RPMI8226 (cell line): ENCODE measurements around the gene AXIN1.

Experiments used
- DNase-seq: peaks from one replicate; pipeline ENCODE4 v3.0.0-alpha.2; 2015

The AXIN1 gene

DNA sequence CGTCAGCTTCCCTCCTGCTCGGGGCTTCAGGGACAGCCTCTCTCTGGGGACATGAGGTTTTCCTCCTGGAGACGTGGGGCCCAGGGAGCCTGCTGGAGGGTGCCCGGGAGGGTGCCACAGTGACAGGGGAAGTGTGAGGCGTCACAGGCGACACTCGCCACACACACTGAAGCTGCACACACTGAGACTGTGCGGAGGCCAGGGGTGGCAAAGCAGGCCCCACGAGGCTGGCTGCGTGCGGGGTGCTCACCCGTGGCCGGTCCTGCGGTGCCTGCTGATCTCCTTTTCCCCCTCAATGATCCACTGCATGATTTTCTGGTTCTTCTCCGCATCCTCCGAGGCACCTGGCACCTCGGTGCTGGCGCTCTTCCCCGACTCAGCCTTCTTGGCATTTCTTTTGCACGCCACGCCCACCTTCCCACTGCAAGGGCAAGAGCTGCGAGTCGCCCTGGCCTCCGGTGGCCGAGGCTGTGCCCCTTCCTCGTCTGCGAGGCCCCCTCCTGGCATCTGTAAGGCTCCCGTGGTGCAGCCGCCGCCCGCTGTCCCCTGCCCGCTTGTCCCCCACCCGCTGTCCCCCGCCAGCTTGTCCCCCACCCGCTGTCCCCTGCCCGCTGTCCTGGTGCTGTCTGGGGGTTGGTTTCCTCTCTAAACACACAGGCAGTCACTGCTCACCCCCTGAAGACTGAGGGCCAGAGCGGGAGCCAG is 55.6 kb downstream of the AXIN1 start:
- no peak for DNase-seq

DNA sequence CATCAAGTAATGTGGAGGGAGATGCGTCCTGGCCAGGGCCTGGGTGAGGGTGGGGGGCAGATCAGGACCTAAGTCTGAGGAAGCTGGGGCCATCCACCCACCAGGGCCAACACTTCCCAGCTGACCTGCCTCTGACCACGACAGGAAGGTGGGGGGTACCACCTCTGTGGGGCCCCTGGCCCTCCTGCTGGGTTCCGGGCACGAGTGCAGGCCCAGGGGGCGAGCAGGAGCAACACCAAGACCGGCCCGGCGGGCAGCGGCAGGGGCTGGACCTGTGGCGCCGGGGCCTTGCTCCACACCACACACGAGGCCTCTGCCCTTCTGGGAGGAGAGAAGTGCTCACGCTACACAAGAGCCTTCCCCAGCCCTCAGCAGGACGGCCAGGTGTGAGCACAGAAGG is 56.2 kb downstream of the AXIN1 start:
- DNase-seq = no peak

DNA sequence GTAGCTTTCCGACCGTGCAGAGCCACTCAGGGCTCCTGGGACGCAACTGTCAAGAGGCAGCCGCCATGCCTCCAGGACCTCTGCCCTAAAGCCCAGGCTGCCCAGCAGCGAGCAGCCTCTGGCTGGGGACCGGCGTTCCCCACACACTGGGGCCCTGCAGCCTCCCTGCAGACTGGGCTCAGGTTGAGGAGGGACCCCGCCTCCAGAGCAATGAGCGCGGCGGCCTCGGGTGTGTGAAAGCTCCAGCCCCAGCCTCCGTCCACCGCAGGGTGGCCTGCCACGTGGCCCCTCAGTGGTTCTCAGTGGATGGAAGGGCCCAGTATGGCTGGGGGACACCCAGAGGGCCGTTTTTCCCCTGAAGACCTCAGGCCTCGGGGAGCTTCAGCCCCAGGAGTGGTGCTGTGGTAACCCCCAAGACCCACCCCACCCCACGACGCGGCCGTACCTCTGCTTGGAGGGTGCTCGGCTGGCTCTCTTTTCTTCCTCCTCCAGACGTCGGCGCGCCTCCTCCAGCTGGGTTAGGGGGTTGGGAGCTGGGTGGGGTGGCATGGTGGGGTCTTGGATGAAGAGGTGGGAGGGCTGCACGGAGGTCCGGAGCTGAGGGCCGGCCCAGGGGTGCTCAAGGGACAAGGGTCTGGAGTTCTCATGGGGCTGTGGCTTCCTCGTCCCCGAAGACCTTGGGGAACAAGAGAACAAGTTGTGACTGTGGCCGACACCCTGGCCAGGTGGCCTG is 59.3 kb downstream of the AXIN1 start:
- no peak for DNase-seq

DNA sequence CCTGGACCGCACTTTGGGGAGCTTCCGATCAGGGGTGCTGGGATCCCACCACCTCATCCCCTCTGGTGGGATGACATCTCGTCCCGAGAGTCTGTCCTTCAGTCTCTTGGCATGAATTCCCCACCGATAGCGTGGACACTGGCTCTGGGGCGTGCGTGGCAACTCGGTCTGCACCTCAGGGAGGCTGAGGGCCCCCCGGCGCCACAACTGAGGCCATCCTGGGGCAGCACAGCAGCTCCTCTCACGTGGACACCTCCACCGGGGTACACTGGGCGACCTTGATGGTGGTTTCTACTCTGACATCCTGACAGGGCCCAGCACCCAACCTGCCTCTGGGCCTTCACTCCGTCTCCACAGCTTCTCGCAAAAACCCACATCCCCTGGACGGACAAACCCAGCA is 61.0 kb downstream of the AXIN1 start:
- DNase-seq = no peak

DNA sequence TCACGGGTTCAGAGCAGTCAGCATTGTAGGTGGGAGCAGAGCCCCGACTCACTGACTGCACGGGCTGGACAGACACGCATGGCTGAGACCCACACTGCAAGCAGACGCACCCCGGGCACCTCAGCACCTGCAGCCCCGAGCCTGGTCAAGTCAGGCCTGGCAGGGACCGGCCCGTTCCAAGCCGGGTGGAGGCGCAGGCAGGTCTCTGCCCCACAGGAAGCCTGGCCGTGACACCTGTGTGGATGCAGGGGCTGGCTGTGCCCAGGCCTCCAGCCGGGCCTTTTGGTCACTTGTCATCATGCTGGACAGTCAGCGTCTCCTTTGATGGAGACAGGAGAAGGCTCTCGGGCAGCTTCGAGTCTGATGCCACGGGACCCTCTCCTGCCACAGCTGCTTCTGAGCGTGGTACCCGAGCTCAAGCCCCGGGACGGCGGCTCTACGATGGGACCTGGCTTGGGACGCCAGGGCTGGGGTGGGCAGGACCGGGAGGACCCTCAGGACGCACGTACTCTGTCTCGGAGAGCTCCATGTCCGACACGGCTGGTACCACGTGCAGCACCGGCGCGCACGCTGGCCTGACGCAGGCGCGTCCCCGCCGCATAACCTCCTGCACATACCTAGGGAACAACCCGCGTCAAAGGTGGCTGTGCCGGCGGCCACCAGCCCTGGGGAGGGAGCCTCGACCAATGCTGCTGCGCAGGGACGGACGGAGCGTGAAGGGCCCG is 61.7 kb downstream of the AXIN1 start:
- DNase-seq = no peak

DNA sequence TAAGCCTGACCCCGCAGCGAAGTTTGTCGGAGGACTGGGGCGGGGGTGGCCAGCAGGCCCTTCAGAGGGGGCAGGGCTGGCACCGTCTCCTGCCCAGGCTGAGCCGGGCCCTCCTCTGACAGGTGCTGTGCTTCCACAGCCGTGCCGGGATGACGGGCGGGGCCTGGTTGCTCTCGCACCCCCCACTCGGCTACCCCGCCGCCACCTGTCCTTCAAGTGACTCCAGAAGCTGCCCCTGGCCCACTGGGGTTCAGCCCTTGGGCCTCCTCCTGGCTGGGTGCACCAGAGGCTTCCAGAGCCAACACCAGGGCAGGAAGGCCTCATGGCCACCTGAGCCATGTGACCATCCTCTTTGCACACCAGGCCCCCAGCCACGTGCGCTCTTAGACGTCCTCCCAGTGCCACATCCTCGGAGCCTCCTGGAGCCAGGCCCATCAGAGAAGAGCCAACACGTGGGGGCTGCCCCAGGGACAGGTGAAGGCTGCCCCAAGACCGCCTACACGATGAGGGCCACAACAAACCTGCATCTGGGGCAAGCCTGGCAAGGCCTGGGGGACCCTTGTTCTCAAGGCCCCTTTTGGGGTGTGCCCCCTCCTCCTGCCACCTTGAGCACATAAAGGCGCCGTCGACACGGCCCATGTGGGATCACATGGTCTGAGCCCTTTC is 62.4 kb downstream of the AXIN1 start:
- no peak for DNase-seq

DNA sequence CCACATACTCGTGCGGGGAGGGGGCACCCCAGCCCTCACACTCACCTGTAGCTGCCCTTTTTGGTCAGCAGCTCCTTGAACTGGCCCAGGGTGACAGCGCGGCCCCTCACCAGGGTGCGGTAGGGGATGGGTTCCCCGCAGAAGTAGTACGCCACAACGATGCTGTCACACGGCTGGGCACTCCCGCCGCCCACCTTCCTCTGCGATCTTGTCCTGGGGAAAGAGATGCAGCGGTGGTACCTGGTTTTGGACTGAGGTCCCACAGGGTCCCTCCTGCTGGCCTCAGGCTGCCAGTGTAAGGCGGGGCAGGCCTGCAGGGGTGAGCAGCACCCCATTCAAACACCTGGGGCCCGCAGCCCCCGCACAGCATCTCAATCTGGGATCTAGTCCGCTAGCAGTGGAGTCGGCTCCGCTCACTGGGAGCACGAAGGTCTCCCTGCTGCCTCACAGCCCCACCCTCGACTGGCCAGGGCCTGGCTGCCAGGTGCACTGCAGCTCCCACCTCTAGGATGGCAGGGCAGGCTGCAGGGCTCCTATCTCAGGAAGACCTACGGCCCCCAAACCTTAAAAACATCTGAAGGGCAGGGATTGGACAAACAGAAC is 63.0 kb downstream of the AXIN1 start:
- DNase-seq = no peak

DNA sequence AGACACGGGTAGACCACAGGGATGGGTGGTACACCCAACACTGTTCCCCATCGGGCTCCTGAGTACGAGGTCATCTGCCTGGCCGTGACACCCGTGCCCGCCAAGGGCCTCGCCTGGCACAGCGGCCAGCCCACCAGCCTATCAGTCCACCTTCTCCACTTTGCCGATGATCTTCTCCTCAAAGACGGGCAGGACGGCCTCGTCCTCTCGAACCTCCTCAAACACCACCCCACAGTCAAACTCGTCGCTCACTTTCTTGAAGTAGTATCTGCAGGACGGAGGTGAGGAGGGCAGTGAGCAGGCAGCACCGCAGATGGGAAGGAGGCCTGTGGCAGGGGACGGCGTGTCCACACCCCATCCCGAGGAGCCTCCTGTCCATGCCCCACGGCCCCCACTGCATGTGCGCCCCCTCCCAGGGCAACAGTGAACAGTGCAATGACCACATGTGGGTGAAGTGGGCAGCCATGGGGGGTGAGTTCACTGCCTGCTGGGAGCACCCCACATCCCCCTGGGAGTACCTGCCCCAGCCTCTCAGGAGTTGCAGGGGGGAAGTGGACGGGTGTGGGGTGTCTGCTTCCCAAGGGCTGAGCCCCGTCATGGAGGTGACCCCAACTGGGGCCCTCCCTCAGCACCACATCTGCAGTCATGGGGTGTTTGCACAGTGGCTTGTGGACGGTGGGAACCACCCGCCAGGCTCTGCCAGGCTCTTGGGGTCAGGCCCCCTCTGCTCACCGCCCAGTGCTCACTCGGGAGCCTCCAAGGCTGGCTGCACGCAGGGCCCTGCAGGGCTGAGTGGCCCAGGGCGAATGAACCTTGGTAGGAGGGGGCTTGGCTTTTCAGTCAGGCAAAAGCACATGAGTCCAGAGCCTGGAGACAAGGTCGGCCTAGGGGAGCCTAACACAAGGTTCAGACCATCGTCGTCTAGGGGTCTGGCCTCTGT is 64.3 kb downstream of the AXIN1 start:
- no peak for DNase-seq

DNA sequence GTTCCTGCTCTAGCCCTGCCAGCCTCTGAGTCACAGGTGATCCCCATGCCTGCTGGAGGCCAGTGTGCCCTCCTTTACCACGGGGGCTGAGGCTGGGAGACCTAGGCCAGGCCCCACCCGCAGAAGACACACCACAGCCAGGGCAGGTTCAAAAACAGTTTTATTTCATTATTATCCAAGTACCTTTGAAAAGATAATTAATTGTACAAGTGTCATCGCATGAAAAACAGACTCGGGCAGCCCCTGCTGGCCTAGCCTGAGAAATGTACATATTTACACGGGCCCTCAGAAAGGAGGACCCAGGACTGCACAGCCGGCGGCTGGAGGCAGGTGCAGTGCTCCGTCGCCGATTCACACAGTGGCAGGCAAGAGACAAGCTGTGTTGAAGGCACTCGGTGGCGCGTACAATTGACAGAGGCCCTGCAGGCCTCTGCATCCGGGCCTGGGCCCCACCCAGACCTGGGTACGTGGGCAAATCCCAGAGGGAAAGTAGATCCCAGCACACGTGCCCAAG is 65.2 kb downstream of the AXIN1 start:
- DNase-seq = no peak

DNA sequence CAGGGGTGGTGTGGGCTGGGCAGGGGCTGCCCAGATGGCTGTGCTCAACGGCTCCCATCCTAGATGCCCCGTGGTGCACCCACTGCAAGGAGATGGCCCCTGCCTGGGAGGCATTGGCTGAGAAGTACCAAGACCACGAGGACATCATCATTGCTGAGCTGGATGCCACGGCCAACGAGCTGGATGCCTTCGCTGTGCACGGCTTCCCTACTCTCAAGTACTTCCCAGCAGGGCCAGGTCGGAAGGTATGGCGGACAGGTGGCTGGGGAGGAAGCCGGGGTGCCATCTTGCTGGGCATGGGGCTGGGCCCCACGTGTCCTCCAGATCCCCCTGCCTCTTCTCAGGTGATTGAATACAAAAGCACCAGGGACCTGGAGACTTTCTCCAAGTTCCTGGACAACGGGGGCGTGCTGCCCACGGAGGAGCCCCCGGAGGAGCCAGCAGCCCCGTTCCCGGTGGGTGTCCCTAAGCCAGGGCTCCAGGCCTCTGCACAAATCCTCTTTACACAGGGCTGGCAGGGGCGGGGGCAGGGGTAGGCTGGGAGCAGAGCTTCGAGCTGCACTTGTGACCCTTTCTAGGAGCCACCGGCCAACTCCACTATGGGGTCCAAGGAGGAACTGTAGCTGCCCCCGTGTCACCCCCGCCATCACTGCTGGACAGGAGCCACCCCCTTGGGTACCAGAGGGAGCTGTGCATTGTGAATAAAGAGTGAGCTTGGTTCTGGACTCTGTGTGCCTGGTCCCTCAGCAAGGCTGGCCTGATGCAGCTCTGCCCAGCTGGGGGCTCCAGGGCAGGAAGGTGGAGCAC is 65.8 kb downstream of the AXIN1 start:
- DNase-seq = no peak

DNA sequence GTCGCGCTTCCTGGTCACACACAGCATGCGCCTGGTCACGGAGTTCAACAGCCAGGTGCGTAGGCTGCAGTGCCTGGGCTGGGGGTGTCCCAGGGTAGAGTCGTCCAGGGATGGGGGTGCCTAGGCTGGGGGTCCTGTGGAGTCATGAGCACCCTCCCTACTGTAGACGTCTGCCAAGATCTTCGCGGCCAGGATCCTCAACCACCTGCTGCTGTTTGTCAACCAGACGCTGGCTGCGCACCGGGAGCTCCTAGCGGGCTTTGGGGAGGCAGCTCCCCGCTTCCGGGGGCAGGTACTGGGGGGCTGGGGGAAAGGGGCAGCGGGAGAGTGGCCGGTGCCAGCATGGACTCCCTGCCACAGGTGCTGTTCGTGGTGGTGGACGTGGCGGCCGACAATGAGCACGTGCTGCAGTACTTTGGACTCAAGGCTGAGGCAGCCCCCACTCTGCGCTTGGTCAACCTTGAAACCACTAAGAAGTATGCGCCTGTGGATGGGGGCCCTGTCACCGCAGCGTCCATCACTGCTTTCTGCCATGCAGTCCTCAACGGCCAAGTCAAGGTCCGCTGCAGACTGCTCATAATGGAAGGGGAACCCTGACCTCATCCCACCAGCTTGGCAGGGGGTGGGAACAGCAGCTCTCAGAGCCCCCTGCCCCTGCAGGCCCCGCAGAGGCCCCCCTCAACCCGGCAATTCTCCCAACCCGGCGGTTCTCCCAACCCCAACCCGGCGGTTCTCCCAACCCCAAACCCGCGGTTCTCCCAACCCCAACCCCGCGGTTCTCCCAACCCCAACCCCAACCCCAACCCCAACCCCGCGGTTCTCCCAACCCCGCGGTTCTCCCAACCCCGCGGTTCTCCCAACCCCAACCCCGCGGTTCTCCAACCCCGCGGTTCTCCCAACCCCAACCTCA is 67.1 kb downstream of the AXIN1 start:
- no peak for DNase-seq

DNA sequence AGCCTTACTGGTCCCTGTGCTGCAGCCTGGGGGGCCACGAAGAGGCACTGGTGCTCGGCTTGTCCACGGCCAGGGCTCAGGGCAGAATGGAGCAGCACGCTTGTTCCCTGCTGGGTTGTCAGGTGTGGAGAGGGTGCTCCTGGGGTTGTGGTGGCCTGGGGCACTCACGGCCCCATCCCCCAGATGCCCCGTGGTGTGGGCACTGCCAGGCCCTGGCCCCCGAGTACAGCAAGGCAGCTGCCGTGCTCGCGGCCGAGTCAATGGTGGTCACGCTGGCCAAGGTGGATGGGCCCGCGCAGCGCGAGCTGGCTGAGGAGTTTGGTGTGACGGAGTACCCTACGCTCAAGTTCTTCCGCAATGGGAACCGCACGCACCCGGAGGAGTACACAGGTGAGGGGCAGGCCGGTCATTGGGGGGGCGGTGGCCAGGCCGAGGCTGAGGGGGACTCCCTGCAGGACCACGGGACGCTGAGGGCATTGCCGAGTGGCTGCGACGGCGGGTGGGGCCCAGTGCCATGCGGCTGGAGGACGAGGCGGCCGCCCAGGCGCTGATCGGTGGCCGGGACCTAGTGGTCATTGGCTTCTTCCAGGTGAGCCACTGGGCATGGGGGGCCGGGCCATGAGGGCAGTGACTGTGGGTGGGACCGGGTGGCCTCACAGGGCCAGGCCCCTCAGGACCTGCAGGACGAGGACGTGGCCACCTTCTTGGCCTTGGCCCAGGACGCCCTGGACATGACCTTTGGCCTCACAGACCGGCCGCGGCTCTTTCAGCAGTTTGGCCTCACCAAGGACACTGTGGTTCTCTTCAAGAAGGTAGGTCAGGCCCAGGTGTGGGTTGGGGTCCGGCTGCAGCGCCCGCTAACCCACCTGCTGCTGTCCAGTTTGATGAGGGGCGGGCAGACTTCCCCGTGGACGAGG is 68.1 kb downstream of the AXIN1 start:
- no peak for DNase-seq

DNA sequence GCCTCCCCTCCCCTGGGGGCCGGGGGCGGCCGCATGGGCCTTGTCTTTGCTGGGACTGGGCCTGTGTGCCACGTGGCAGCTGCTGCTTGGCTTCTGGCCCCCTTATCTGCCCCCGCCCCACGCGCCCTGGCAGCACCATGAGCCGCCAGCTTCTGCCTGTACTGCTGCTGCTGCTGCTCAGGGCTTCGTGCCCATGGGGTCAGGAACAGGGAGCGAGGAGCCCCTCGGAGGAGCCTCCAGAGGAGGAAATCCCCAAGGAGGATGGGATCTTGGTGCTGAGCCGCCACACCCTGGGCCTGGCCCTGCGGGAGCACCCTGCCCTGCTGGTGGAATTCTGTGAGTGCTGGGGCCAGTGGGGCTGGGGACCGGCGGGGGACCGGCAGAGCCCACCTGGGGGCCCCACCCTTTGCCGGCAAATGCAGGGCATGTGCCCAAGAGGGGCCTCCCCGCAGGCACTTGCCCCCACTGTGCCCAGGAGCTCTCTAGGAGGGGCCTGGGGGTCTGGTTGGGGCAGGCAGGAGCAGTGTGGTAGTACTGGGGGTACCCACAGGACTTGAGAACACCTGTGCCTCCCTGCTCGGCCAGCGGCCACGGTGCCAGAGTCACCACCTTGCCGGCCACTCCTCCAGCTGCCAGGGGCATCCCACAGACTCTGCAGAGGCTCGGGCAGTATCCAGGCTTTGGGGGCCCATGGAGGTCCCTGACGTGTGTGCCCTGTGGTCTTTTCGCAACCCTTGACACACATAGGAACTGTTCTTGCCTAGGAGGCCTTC is 69.3 kb downstream of the AXIN1 start, which contains the start of gene PDIA2:
TSS of gene PDIA2 (plus strand) at position 132 of the 773 bp plus-strand sequence. CDS start at position 138, 6 bp downstream.
- no peak for DNase-seq

DNA sequence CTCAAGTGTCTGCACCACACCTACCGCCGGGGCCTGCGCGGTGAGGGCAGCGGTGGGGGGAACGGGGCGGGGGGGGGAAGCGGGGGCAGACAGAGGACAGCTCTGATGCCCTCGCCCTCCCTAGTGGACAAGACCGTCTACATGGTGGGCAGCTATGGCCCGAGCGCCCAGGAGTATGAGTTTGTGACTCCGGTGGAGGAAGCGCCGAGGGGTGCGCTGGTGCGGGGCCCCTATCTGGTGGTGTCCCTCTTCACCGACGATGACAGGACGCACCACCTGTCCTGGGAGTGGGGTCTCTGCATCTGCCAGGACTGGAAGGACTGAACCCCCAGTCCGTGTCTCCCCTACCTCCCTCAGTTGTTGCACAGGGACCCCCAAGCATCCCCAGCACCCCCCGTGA is 70.0 kb downstream of the AXIN1 start:
- DNase-seq = no peak

DNA sequence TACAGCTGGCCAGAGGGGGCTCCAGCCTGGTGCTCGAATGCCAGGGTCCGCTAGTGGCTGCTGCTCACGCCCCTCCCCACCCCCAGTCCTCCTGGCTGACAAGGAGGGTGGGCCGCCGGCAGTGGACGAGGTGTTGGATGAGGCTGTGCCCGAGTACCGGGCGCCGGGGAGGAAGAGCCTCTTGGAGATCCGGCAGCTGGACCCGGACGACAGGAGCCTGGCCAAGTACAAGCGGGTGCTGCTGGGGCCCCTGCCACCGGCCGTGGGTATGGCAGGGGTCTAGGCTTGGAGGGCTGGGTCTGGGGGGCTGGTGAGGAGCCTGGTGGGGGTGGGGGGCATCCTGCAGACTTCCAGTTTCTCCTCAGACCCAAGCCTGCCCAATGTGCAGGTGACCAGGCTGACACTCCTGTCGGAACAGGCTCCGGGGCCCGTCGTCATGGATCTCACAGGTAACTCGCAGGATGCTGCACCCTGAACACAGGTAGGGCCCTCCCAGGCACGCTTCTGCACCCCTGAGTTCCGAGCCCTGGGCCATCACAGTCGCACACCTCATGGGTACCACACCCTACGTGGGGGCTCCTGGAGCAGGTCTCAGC is 70.8 kb downstream of the AXIN1 start:
- DNase-seq = no peak

DNA sequence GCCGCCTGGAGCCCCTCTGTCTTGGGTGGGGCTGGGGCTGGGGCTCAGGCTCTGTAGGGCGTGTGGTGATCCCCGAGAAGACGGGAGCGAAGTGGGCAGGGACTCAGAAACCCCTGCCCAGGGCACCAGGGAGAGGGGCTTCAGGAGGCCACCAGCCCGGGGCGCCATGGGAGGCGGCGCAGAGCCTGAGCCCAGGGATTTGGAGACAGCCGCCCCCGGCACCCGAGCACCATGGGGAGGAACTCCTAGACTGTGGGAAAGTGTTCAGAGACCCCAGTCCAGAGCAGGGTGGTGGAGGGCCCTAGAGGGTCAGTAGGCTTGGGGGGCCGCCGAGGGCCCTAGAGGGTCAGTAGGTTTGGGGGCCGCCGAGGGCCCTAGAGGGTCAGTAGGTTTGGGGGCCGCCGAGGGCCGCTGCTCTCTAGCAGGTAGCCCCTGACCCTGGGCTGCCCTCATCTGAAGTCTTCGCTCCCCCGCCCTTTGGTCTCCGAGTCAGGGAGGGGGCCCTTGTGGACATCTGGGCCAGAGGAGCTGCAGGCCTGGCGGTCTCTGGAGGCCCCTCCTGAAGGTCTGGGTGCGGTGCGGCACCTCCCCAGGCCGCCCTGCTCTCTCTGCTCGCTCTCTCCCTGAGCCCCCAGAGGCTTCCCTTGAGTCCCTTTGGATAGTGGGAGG is 71.4 kb downstream of the AXIN1 start:
- no peak for DNase-seq

DNA sequence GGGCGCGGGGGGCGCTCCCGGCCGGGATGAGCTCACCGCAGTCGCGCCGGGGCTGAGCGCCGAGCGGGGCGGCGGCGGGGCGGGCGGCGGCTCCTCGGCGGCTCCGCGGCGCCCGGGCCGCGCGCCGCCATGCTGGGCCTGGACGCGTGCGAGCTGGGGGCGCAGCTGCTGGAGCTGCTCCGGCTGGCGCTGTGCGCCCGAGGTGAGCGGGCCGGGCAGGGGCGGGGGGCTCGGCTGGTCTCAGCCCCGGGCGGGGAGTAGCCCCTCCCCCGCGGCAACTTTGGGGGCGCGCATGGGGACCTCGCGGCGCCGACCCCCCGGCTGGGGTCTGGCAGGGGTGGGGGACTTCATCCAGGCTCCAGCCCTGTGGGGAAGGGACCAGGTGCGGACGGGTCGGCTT is 72.0 kb downstream of the AXIN1 start, which contains the start of gene ARHGDIG:
TSS of gene ARHGDIG (plus strand) at position 40 of the 400 bp plus-strand sequence. CDS start at position 130, 90 bp downstream.
- DNase-seq = no peak
